GM12878 (cell line): ENCODE data around the gene PTPRQ. TPM values are rescaled to one million over a fixed set of nuclear protein-coding genes. Genes with fewer than 3 reads are reported as not detected.

Experiments used
- ATAC-seq: fragments of 200-7000 bp; cut with Tn5 transposase; 3 replicates; pipeline ENCODE4 v1.9.1; 2020; ENCODE audit warnings: mild to moderate bottlenecking, moderate library complexity
- BruUV-seq: library from RNA; stranded (reverse); fragments of 400-500 nt; replicated peaks from 2 replicates; lab custom pipeline; 2021; lab: Mats Ljungman, UMichigan
- CTCF ChIA-PET: fragments of 300-600 bp; sonication (Branson Sonifier 250); formaldehyde crosslinking; extraction: SDS; loops from one replicate; lab custom pipeline; 2021; ENCODE audit warnings: inconsistent platforms; lab: Yijun Ruan, JAX
- POLR2A ChIA-PET: fragments of 350-600 bp; formaldehyde crosslinking; extraction: SDS; loops from one replicate; lab custom pipeline; 2021; ENCODE audit warnings: inconsistent platforms; lab: Charles Lee
- RAD21 ChIA-PET: fragments of 300-600 bp; sonication (Branson Sonifier 250); formaldehyde crosslinking; loops from one replicate; lab custom pipeline; 2023; ENCODE audit warnings: antibody characterized with exemption; ENCODE audit not compliant: unreplicated experiment; lab: Charles Lee
- SMC1A ChIA-PET: fragments of 300-600 bp; sonication (Branson Sonifier 250); formaldehyde crosslinking; loops from one replicate; lab custom pipeline; 2023; ENCODE audit not compliant: unreplicated experiment, uncharacterized antibody; lab: Charles Lee
- DNase-seq: peaks from one replicate; pipeline ENCODE4 v3.0.0-alpha.2; 2011; ENCODE audit warnings: low read depth, low spot score
- FAIRE-seq: peaks from 3 replicates; lab custom pipeline; 2011; peaks lifted over from hg19 to GRCh38; lab: Jason Lieb, UNC
- H2AFZ ChIP-seq: 2 replicates; pipeline ENCODE4 v1.6.0; 2011; ENCODE audit warnings: low read depth, low read length, control low read depth; ENCODE audit not compliant: control insufficient read depth
- H3K27ac ChIP-seq: 2 replicates; pipeline ENCODE4 v1.5.1; 2011; ENCODE audit warnings: control low read depth; ENCODE audit not compliant: control insufficient read depth, insufficient read depth
- H3K27me3 ChIP-seq, 2 experiments: replicated peaks in 1 of 2; 2 replicates each; pipeline versions ENCODE4 v1.6.0 to v1.6.1; 2011; ENCODE audit warnings: low read length in 1 of 2; ENCODE audit not compliant: control insufficient read depth in 2 of 2, insufficient read depth in 2 of 2
- H3K36me3 ChIP-seq, 2 experiments: 2 replicates each; pipeline ENCODE4 v1.5.1; 2011; ENCODE audit warnings: low read length in 1 of 2; ENCODE audit not compliant: control insufficient read depth in 2 of 2, insufficient read depth in 2 of 2
- H3K4me1 ChIP-seq: 2 replicates; pipeline ENCODE4 v1.6.1; 2011; ENCODE audit warnings: mild to moderate bottlenecking, low read length, moderate library complexity, mixed read lengths; ENCODE audit not compliant: control insufficient read depth, insufficient read depth
- H3K4me2 ChIP-seq: 2 replicates; pipeline ENCODE4 v1.6.0; 2011; ENCODE audit warnings: control low read depth; ENCODE audit not compliant: control insufficient read depth, insufficient read depth
- H3K4me3 ChIP-seq: fragments of 200-600 bp; sonication (generic); 2 replicates; pipeline ENCODE4 v1.5.1; 2016
- H3K79me2 ChIP-seq: 2 replicates; pipeline ENCODE4 v1.6.0; 2011; ENCODE audit warnings: low read length; ENCODE audit not compliant: control insufficient read depth, insufficient read depth
- H3K9ac ChIP-seq: 2 replicates; pipeline ENCODE4 v1.8.0; 2011; ENCODE audit warnings: low read length, control low read depth, mixed read lengths; ENCODE audit not compliant: control insufficient read depth, insufficient read depth
- H3K9me3 ChIP-seq: replicated peaks from 3 replicates; pipeline ENCODE4 v1.5.1; 2011; ENCODE audit warnings: mild to moderate bottlenecking, low read length; ENCODE audit not compliant: control insufficient read depth, insufficient read depth
- H4K20me1 ChIP-seq: 2 replicates; pipeline ENCODE4 v1.6.0; 2011; ENCODE audit not compliant: control insufficient read depth, insufficient read depth
- BRCA1 ChIP-seq: IDR thresholded peaks from 2 replicates; pipeline ENCODE4 v1.6.1; 2011; ENCODE audit warnings: low read depth, low read length, improper control_type of control experiment
- EP300 ChIP-seq, 2 experiments: fragments of 150-350 bp in 1 of 2; IDR thresholded peaks; 2 replicates each; pipeline ENCODE4 v1.6.1; 2011 to 2012; ENCODE audit warnings: low read depth in 2 of 2, low read length in 2 of 2, borderline replicate concordance in 1 of 2, improper control_type of control experiment in 1 of 2, inconsistent platforms in 1 of 2; ENCODE audit not compliant: control insufficient read depth in 1 of 2
- KDM1A ChIP-seq: fragments of 200-600 bp; sonication (generic); IDR thresholded peaks from 2 replicates; pipeline ENCODE4 v1.6.1; 2016; ENCODE audit warnings: borderline replicate concordance
- MAX ChIP-seq: IDR thresholded peaks from 2 replicates; pipeline ENCODE4 v1.6.1; 2012; ENCODE audit warnings: low read depth, low read length, improper control_type of control experiment
- NRF1 ChIP-seq: conservative IDR thresholded peaks from 2 replicates; pipeline ENCODE4 v1.6.1; 2011; ENCODE audit warnings: mild to moderate bottlenecking, low read depth, low read length, improper control_type of control experiment
- POU2F2 ChIP-seq: IDR thresholded peaks from 3 replicates; pipeline ENCODE4 v1.6.1; 2011; ENCODE audit warnings: low read depth, mild to moderate bottlenecking, low read length, borderline replicate concordance
- SMAD1 ChIP-seq: fragments of 450-650 bp; IDR thresholded peaks from 2 replicates; pipeline ENCODE4 v1.6.1; 2018; ENCODE audit warnings: mild to moderate bottlenecking, low read depth; ENCODE audit not compliant: partially characterized antibody
- ZNF592 ChIP-seq: fragments of 450-650 bp; IDR thresholded peaks from 2 replicates; pipeline ENCODE4 v1.6.1; 2017; ENCODE audit warnings: mild to moderate bottlenecking, moderate library complexity
- WGBS: methylation state at CpG from one replicate; pipeline ENCODE4 v1.1.6; 2016; ENCODE audit warnings: low lambda C conversion rate; ENCODE audit not compliant: insufficient replicate concordance, insufficient coverage; ENCODE audit errors: missing lambda C conversion rate; 5-methylcytosine and 5-hydroxymethylcytosine counted together
- in situ Hi-C: fragments of 300-500 bp; cut with MboI; formaldehyde crosslinking; loops from 9 replicates; pipeline ENCODE4 v1.14.3; 2018; ENCODE audit warnings: mixed read lengths
- intact Hi-C: fragments of 100-400 bp; cut with micrococcal nuclease; formaldehyde crosslinking; loops from one replicate; pipeline ENCODE4 v1.14.2; 2022; ENCODE audit not compliant: unreplicated experiment
- polyA plus RNA-seq, 11 experiments: library from polyadenylated mRNA; depleted of rRNA in 4 of 11; unstranded in 6 of 11; stranded (reverse) in 5 of 11; fragments of >200 nt; fragmentation: Nextera tagmentation in 4 of 11; fragmentation: Illumina TruSeq in 1 of 11; extraction: Ambion mirVana in 4 of 11; extraction: Trizol in 1 of 11; gene quantifications; 1 replicate in 1 of 11; 2 replicates in 10 of 11; pipeline versions ENCODE4 v1.2.1 to v1.2.3, GENCODE V29; 2011 to 2016; ENCODE audit warnings: inconsistent platforms in 2 of 11, missing spikeins in 2 of 11, low read depth in 1 of 11
- total RNA-seq, 4 experiments: library from RNA; depleted of rRNA in 3 of 4; stranded (reverse); fragments of >200 nt in 3 of 4; fragmentation: Illumina TruSeq in 1 of 4; extraction: Trizol in 1 of 4; gene quantifications; 2 replicates each; pipeline versions ENCODE4 v1.2.1 to v1.2.3, GENCODE V29; 2013 to 2021
- TF ChIP-seq, protein P1 (sequence below): IDR thresholded peaks from 2 replicates; pipeline ENCODE4 v1.6.1; 2011; ENCODE audit warnings: borderline replicate concordance, low read depth, mild to moderate bottlenecking, moderate library complexity, mixed read lengths, low read length; ENCODE audit not compliant: insufficient read depth; ENCODE audit errors: extremely low read length

PTPRQ gene
- total and polyA plus RNA-seq, 10 of the 15 experiments (the other 5 are each of a cell fraction or from before 2014, with no cell fraction given) = 0.01 TPM; not detected in 9

GRCh38 chr12:80684077-80684495 is 240.1 kb downstream of the PTPRQ start:
- Histone ChIP-seq H3K9ac (no peak overlapping the region), H4K20me1 (no peaks in the 10 kb centered on the region), H3K36me3 (no peaks in the 10 kb centered on the region), H3K9me3 (no peaks in the 10 kb centered on the region), H3K4me2 (no peak overlapping the region), H2AFZ (no peak overlapping the region), H3K27ac (no peak overlapping the region), H3K27me3 (no peaks in the 10 kb centered on the region), H3K4me1 (no peaks in the 10 kb centered on the region), H3K79me2 (no peaks in the 10 kb centered on the region), H3K4me3 (no peak overlapping the region)
- ChIA-PET RAD21 (no interaction called here), CTCF (no interaction called here), SMC1A (interaction anchor here (0.9 kb wide), 1 partner anchor 17 kb away, joined by 3 read pairs; no protein-coding TSS in a partner anchor), POLR2A (no interaction called here)
- no peak for FAIRE-seq
- WGBS = 77% methylated on average over 7 of the region's 7 CpGs
- intact Hi-C loops = no loop called here
- TF ChIP-seq, protein P1, sequence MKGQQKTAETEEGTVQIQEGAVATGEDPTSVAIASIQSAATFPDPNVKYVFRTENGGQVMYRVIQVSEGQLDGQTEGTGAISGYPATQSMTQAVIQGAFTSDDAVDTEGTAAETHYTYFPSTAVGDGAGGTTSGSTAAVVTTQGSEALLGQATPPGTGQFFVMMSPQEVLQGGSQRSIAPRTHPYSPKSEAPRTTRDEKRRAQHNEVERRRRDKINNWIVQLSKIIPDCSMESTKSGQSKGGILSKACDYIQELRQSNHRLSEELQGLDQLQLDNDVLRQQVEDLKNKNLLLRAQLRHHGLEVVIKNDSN = no peak
- no peak for TF ChIP-seq BRCA1
- no peak for DNase-seq
- in situ Hi-C loops = no loop called here
- no peak for ATAC-seq
- no TSS peak for BruUV-seq

GRCh38 chr12:80690090-80690489 is 246.1 kb downstream of the PTPRQ start:
- FAIRE-seq = no peak
- no peaks in the 10 kb centered on the region for H3K36me3 ChIP-seq
- H3K27me3 ChIP-seq = no peaks in the 10 kb centered on the region
- no peak overlapping the region for H3K4me2 ChIP-seq
- 86% methylated on average over 1 of the region's 1 CpG for WGBS
- H3K79me2 ChIP-seq = no peaks in the 10 kb centered on the region
- H3K9ac ChIP-seq = no peak overlapping the region
- CTCF ChIA-PET = interaction anchor here (0.7 kb wide), 1 partner anchor 821 kb away, joined by 3 read pairs; no protein-coding TSS in a partner anchor
- no peaks in the 10 kb centered on the region for H3K9me3 ChIP-seq
- in situ Hi-C loops = no loop called here
- TF ChIP-seq NRF1 = no peak
- no peak for TF ChIP-seq POU2F2
- no peak for TF ChIP-seq EP300 (IDR thresholded peaks at IDR 0.05; ENCODE audit: borderline replicate concordance in 1 of 2, control insufficient read depth in 1 of 2, low read depth in 2 of 2, low read length in 2 of 2)
- no peak for TF ChIP-seq KDM1A
- TF ChIP-seq ZNF592 = no peak
- no peak for TF ChIP-seq MAX
- no peak for TF ChIP-seq SMAD1
- H2AFZ ChIP-seq = no peak overlapping the region
- DNase-seq = no peak
- no peak overlapping the region for H3K27ac ChIP-seq
- RAD21 ChIA-PET = no interaction called here
- intact Hi-C loops = no loop called here
- H3K4me3 ChIP-seq = no peak overlapping the region
- BruUV-seq = no TSS peak
- no peaks in the 10 kb centered on the region for H4K20me1 ChIP-seq
- no peak for ATAC-seq
- SMC1A ChIA-PET = no interaction called here
- POLR2A ChIA-PET = no interaction called here
- no peaks in the 10 kb centered on the region for H3K4me1 ChIP-seq
